HepG2 (cell line): Measurements from ENCODE around the gene RERE. TPM values are rescaled to one million over a fixed set of nuclear protein-coding genes. Genes with fewer than 3 reads are reported as not detected.

Experiments used
- ATAC-seq: fragments of 200-7000 bp; cut with Tn5 transposase; 3 replicates; pipeline ENCODE4 v1.9.1; 2020; ENCODE audit warnings: mild to moderate bottlenecking, moderate library complexity
- BruUV-seq: library from RNA; stranded (reverse); fragments of 400-500 nt; replicated peaks from 2 replicates; lab custom pipeline; 2021; lab: Mats Ljungman, UMichigan
- CTCF ChIA-PET: fragments of 300-600 bp; formaldehyde crosslinking; extraction: SDS; loops from one replicate; lab custom pipeline; 2021; ENCODE audit warnings: low total read pairs, inconsistent platforms, low intra/inter-chr PET ratio; lab: Yijun Ruan, JAX
- POLR2A ChIA-PET: fragments of 350-600 bp; sonication (Branson Sonifier 250); formaldehyde crosslinking; loops from one replicate; lab custom pipeline; 2020; ENCODE audit warnings: antibody characterized with exemption, inconsistent platforms; lab: Yijun Ruan, JAX
- DNase-seq: peaks from one replicate; pipeline ENCODE4 v3.0.0-alpha.2; 2015; ENCODE audit warnings: low spot score
- FAIRE-seq: peaks from 3 replicates; lab custom pipeline; 2011; peaks lifted over from hg19 to GRCh38; lab: Jason Lieb, UNC
- H2AFZ ChIP-seq: one replicate; pipeline ENCODE4 v1.6.1; 2011; ENCODE audit warnings: low read length, inconsistent platforms
- H3K27ac ChIP-seq: fragments of 300-600 bp; 3 replicates; pipeline ENCODE4 v1.8.0; 2011; ENCODE audit warnings: mixed run types, mild to moderate bottlenecking, mixed read lengths, low read length, inconsistent platforms; ENCODE audit not compliant: insufficient read depth; ENCODE audit errors: extremely low read length
- H3K27me3 ChIP-seq, 2 experiments: fragments of 200-600 bp in 1 of 2; 2 replicates in 1 of 2; 3 replicates in 1 of 2; pipeline versions ENCODE4 v1.6.0 to v1.8.0; 2011; ENCODE audit warnings: low read length in 2 of 2, mild to moderate bottlenecking in 2 of 2, moderate library complexity in 2 of 2, inconsistent platforms in 1 of 2; ENCODE audit not compliant: insufficient read depth in 2 of 2, control insufficient read depth in 1 of 2
- H3K36me3 ChIP-seq, 2 experiments: fragments of 200-600 bp in 1 of 2; replicated peaks in 1 of 2; 2 replicates in 1 of 2; 3 replicates in 1 of 2; pipeline versions ENCODE4 v1.5.1 to v1.8.0; 2011; ENCODE audit warnings: low read length in 2 of 2, inconsistent platforms in 1 of 2; ENCODE audit not compliant: insufficient read depth in 2 of 2, control insufficient read depth in 1 of 2
- H3K4me1 ChIP-seq: 2 replicates; pipeline ENCODE4 v1.5.1; 2012; ENCODE audit warnings: low read length, inconsistent platforms; ENCODE audit not compliant: insufficient read depth
- H3K4me2 ChIP-seq: 2 replicates; pipeline ENCODE4 v1.6.0; 2011; ENCODE audit warnings: low read depth, low read length, inconsistent platforms
- H3K4me3 ChIP-seq, 3 experiments: fragments of 200-600 bp in 1 of 3; sonication (generic), shearing (Covaris generic) in 1 of 3; replicated peaks in 1 of 3; 2 replicates each; pipeline ENCODE4 v1.5.1; 2011 to 2016; ENCODE audit warnings: low read length in 3 of 3, inconsistent platforms in 2 of 3, low read depth in 2 of 3, mild to moderate bottlenecking in 2 of 3, control low read depth in 1 of 3, mixed read lengths in 1 of 3; ENCODE audit not compliant: insufficient read depth in 1 of 3
- H3K79me2 ChIP-seq: one replicate; pipeline ENCODE4 v1.6.1; 2011; ENCODE audit warnings: low read length, inconsistent platforms; ENCODE audit not compliant: insufficient read depth
- H3K9ac ChIP-seq: 2 replicates; pipeline ENCODE4 v1.6.0; 2011; ENCODE audit warnings: mild to moderate bottlenecking, low read depth, low read length, inconsistent platforms; ENCODE audit not compliant: insufficient read depth
- H3K9me3 ChIP-seq: 2 replicates; pipeline ENCODE4 v1.5.1; 2012; ENCODE audit warnings: mild to moderate bottlenecking, low read length
- H4K20me1 ChIP-seq: 2 replicates; pipeline ENCODE4 v1.6.0; 2011; ENCODE audit warnings: inconsistent platforms, mild to moderate bottlenecking, low read length, moderate library complexity; ENCODE audit not compliant: insufficient read depth
- CHD2 ChIP-seq: IDR thresholded peaks from 2 replicates; pipeline ENCODE4 v1.6.1; 2011; ENCODE audit warnings: low read depth, low read length, improper control_type of control experiment
- GATAD1 ChIP-seq: IDR thresholded peaks from 2 replicates; pipeline ENCODE4 v1.6.1; 2016; ENCODE audit warnings: missing genetic modification reagents, missing compliant biosample characterization
- IRX3 ChIP-seq: sonication (generic); formaldehyde crosslinking; IDR thresholded peaks from 2 replicates; pipeline ENCODE4 v1.8.1; 2023; ENCODE audit warnings: mild to moderate bottlenecking, low read depth, missing genetic modification reagents, borderline replicate concordance
- KDM1A ChIP-seq: IDR thresholded peaks from 2 replicates; pipeline ENCODE4 v1.6.1; 2016; ENCODE audit warnings: missing compliant biosample characterization
- REL ChIP-seq: sonication (generic); formaldehyde crosslinking; conservative IDR thresholded peaks from 2 replicates; pipeline ENCODE4 v1.8.0; 2022; ENCODE audit warnings: mild to moderate bottlenecking, missing genetic modification reagents, moderate library complexity
- TRIM24 ChIP-seq: sonication (generic); formaldehyde crosslinking; IDR thresholded peaks from 2 replicates; pipeline ENCODE4 v1.8.0; 2022; ENCODE audit warnings: mild to moderate bottlenecking, missing genetic modification reagents
- ZFAT ChIP-seq: sonication (generic); formaldehyde crosslinking; conservative IDR thresholded peaks from 2 replicates; pipeline ENCODE4 v1.8.1; 2023; ENCODE audit warnings: missing genetic modification reagents, inconsistent platforms
- ZMAT3 ChIP-seq: sonication (generic); formaldehyde crosslinking; conservative IDR thresholded peaks from 2 replicates; pipeline ENCODE4 v1.7.0; 2021; ENCODE audit warnings: missing genetic modification reagents
- ZNF30 ChIP-seq: sonication (generic); formaldehyde crosslinking; IDR thresholded peaks from 2 replicates; pipeline ENCODE4 v1.5.0; 2020; ENCODE audit warnings: mild to moderate bottlenecking, missing genetic modification reagents
- ZNF564 ChIP-seq: sonication (generic); formaldehyde crosslinking; IDR thresholded peaks from 2 replicates; pipeline ENCODE4 v1.8.1; 2023; ENCODE audit warnings: mild to moderate bottlenecking, missing genetic modification reagents
- ZNF777 ChIP-seq: sonication (generic); formaldehyde crosslinking; IDR thresholded peaks from 2 replicates; pipeline ENCODE4 v1.4.0; 2020; ENCODE audit warnings: missing genetic modification reagents
- WGBS: methylation state at CpG from one replicate; pipeline ENCODE4 v1.1.6; 2017; ENCODE audit warnings: low lambda C conversion rate; 5-methylcytosine and 5-hydroxymethylcytosine counted together
- in situ Hi-C: cut with HindIII; loops from 2 replicates; pipeline ENCODE4 v1.10.0; 2017; ENCODE audit warnings: low pct_unique_long_range_greater_than_20kb; ENCODE audit not compliant: extremely low pct_ligation_motif_present
- intact Hi-C: fragments of 100-400 bp; cut with micrococcal nuclease; formaldehyde crosslinking; loops from one replicate; pipeline ENCODE4 v1.10.0; 2022; ENCODE audit not compliant: unreplicated experiment
- polyA plus RNA-seq, 8 experiments: library from polyadenylated mRNA; depleted of rRNA in 3 of 8; stranded (reverse) in 7 of 8; unstranded in 1 of 8; fragments of >200 nt; fragmentation: Illumina TruSeq in 4 of 8; extraction: Trizol in 4 of 8; gene quantifications; 2 replicates each; pipeline versions ENCODE4 v1.2.1 to v1.2.3, GENCODE V29; 2011 to 2016; ENCODE audit warnings: low read depth in 4 of 8, missing spikeins in 1 of 8, mixed read lengths in 1 of 8; ENCODE audit not compliant: insufficient read depth in 1 of 8
- total RNA-seq, 5 experiments: library from RNA; depleted of rRNA; stranded (reverse); fragments of >200 nt; fragmentation: Illumina TruSeq; extraction: Trizol; gene quantifications; 2 replicates each; pipeline ENCODE4 v1.2.3, GENCODE V29; 2016; ENCODE audit warnings: low read depth in 1 of 5
- TF ChIP-seq, protein P1 (sequence below): sonication (generic); formaldehyde crosslinking; IDR thresholded peaks from 2 replicates; pipeline ENCODE4 v1.8.1; 2023; ENCODE audit warnings: mild to moderate bottlenecking, missing genetic modification reagents
- TF ChIP-seq, protein P2 (sequence below): sonication (generic); formaldehyde crosslinking; IDR thresholded peaks from 2 replicates; pipeline ENCODE4 v1.5.0; 2020; ENCODE audit warnings: missing genetic modification reagents
- TF ChIP-seq, protein P3 (sequence below): sonication (generic); formaldehyde crosslinking; IDR thresholded peaks from 2 replicates; pipeline ENCODE4 v1.5.1; 2020; ENCODE audit warnings: mild to moderate bottlenecking, missing genetic modification reagents

The RERE gene
- total and polyA plus RNA-seq, 2 of the 13 experiments (the other 11 are each of a cell fraction or from before 2014, with no cell fraction given): 18.3 to 21.9 TPM

DNA sequence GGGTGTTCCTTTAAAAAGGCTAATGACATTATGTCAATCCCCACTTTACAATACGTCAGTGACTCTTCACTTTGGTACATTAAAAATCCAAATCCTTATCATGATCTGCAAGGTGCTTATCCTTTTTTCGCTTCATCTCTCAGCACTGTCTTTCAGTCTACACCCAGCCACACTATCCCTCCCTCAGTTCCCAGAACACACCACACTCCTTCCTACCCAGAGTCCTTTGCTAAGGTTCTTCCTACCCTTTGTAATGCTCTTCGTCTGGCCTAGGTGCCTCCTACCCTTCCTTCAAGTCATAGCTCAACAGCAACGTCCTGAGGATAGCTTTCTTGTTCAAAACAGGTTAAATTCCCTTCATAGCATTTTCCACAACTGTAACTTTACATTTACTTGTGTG is 152.6 kb downstream of the RERE start:
- WGBS: 88% methylated on average over 4 of the region's 4 CpGs

More for the DNA sequence above, 152.6 kb downstream of the RERE start:
- ATAC-seq (no peak), DNase-seq (no peak), FAIRE-seq (no peak)
- BruUV-seq: no TSS peak
- Histone ChIP-seq H2AFZ (no peak overlapping the region), H3K9ac (no peak overlapping the region), H3K27ac (peak overlapping the region; percentile 16), H3K27me3 (no peaks in the 10 kb centered on the region), H4K20me1 (peaks cover 90% of the 10 kb centered on the region), H3K9me3 (no peaks in the 10 kb centered on the region), H3K79me2 (peaks cover 98% of the 10 kb centered on the region), H3K4me2 (peak overlapping the region; percentile 79), H3K4me3 (no peak overlapping the region; a peak in 1 of 6 replicates), H3K4me1 (peaks cover 99% of the 10 kb centered on the region), H3K36me3 (no peaks in the 10 kb centered on the region; a peak in 1 of 5 replicates)
- intact Hi-C loops: no loop called here
- ChIA-PET POLR2A (no interaction called here), CTCF (no interaction called here)
- in situ Hi-C loops: loop anchor here (10.0 kb wide), 1 partner anchor 100 kb away; no protein-coding TSS in a partner anchor
- TF ChIP-seq, protein P1, sequence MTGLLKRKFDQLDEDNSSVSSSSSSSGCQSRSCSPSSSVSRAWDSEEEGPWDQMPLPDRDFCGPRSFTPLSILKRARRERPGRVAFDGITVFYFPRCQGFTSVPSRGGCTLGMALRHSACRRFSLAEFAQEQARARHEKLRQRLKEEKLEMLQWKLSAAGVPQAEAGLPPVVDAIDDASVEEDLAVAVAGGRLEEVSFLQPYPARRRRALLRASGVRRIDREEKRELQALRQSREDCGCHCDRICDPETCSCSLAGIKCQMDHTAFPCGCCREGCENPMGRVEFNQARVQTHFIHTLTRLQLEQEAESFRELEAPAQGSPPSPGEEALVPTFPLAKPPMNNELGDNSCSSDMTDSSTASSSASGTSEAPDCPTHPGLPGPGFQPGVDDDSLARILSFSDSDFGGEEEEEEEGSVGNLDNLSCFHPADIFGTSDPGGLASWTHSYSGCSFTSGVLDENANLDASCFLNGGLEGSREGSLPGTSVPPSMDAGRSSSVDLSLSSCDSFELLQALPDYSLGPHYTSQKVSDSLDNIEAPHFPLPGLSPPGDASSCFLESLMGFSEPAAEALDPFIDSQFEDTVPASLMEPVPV (CRISPR knock-in tag): no peak
- TF ChIP-seq ZNF30 (CRISPR knock-in tag) (no peak), CHD2 (no peak), TRIM24 (no peak), ZNF564 (CRISPR knock-in tag) (no peak), ZNF777 (CRISPR knock-in tag) (no peak), GATAD1 (CRISPR knock-in tag) (no peak), ZFAT (CRISPR knock-in tag) (no peak), KDM1A (CRISPR knock-in tag) (no peak), IRX3 (CRISPR knock-in tag) (no peak), REL (CRISPR knock-in tag) (no peak), ZMAT3 (CRISPR knock-in tag) (no peak)
- TF ChIP-seq, protein P2, sequence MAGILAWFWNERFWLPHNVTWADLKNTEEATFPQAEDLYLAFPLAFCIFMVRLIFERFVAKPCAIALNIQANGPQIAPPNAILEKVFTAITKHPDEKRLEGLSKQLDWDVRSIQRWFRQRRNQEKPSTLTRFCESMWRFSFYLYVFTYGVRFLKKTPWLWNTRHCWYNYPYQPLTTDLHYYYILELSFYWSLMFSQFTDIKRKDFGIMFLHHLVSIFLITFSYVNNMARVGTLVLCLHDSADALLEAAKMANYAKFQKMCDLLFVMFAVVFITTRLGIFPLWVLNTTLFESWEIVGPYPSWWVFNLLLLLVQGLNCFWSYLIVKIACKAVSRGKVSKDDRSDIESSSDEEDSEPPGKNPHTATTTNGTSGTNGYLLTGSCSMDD (CRISPR knock-in tag): no peak
- TF ChIP-seq, protein P3, sequence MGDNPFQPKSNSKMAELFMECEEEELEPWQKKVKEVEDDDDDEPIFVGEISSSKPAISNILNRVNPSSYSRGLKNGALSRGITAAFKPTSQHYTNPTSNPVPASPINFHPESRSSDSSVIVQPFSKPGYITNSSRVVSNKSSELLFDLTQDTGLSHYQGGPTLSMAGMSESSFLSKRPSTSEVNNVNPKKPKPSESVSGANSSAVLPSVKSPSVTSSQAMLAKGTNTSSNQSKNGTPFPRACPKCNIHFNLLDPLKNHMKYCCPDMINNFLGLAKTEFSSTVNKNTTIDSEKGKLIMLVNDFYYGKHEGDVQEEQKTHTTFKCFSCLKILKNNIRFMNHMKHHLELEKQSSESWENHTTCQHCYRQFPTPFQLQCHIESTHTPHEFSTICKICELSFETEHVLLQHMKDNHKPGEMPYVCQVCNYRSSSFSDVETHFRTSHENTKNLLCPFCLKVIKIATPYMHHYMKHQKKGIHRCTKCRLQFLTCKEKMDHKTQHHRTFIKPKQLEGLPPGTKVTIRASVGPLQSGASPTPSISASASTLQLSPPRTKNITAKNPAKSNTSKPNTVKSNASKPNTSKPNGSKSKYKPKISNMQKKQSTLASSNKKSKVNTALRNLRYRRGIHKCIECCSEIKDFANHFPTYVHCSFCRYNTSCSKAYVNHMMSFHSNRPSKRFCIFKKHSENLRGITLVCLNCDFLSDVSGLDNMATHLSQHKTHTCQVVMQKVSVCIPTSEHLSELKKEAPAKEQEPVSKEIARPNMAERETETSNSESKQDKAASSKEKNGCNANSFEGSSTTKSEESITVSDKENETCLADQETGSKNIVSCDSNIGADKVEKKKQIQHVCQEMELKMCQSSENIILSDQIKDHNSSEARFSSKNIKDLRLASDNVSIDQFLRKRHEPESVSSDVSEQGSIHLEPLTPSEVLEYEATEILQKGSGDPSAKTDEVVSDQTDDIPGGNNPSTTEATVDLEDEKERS (CRISPR knock-in tag): no peak
